ENCODE measurements around the gene SYS1.

Gene SYS1

GRCh38 chr20:45342855-45343531, 20.0 kb upstream of the SYS1 start:
- no peak for DNase-seq (ENCODE audit: low read depth in 1 of 2, low spot score in 1 of 2)
- H3K4me3 ChIP-seq (replicated peaks; ENCODE audit: insufficient read depth, low read length), result no peak overlapping the region
- no peak overlapping the region for H3K27ac ChIP-seq (replicated peaks)

GRCh38 chr20:45343532-45344167, 19.3 kb upstream of the SYS1 start:
- Histone ChIP-seq H3K27ac (replicated peaks) (no peak overlapping the region), H3K4me3 (replicated peaks; ENCODE audit: insufficient read depth, low read length) (no peak overlapping the region), H3K27me3 (ENCODE audit: insufficient read depth, poor library complexity, severe bottlenecking) (peaks cover 7% of the 10 kb centered on the region)
- DNase-seq (ENCODE audit: low read depth in 1 of 2, low spot score in 1 of 2), result no peak
- TF ChIP-seq GABPA (IDR thresholded peaks at IDR 0.05; ENCODE audit: low read depth) (no peak), CTCF (IDR thresholded peaks at IDR 0.05; ENCODE audit: insufficient read depth, low read length) (no peak), POLR2AphosphoS5 (IDR thresholded peaks at IDR 0.05; ENCODE audit: low read depth) (no peak), REST (IDR thresholded peaks at IDR 0.05; ENCODE audit: insufficient replicate concordance, low read depth) (no peak), SPI1 (IDR thresholded peaks at IDR 0.05; ENCODE audit: borderline replicate concordance, low read depth) (no peak)

More at GRCh38 chr20:45342855-45343531, 20.0 kb upstream of the SYS1 start:
- H3K27me3 ChIP-seq (ENCODE audit: insufficient read depth, poor library complexity, severe bottlenecking), result peaks cover 5% of the 10 kb centered on the region
- TF ChIP-seq REST (IDR thresholded peaks at IDR 0.05; ENCODE audit: insufficient replicate concordance, low read depth), result no peak
- TF ChIP-seq GABPA (IDR thresholded peaks at IDR 0.05; ENCODE audit: low read depth), result no peak
- TF ChIP-seq POLR2AphosphoS5 (IDR thresholded peaks at IDR 0.05; ENCODE audit: low read depth), result no peak

- H3K27ac ChIP-seq (replicated peaks), result no peak overlapping the region
- DNase-seq (ENCODE audit: low read depth in 1 of 2, low spot score in 1 of 2), result peak in 1 of 2 experiments; percentile 30
Measured at GRCh38 chr20:45344168-45344860, 18.6 kb upstream of the SYS1 start.

More at GRCh38 chr20:45344168-45344860, 18.6 kb upstream of the SYS1 start:
- TF ChIP-seq CTCF (IDR thresholded peaks at IDR 0.05; ENCODE audit: insufficient read depth, low read length), result no peak
- no peak for TF ChIP-seq GABPA (IDR thresholded peaks at IDR 0.05; ENCODE audit: low read depth)
- no peak for TF ChIP-seq REST (IDR thresholded peaks at IDR 0.05; ENCODE audit: insufficient replicate concordance, low read depth)
- TF ChIP-seq POLR2AphosphoS5 (IDR thresholded peaks at IDR 0.05; ENCODE audit: low read depth), result no peak
- TF ChIP-seq SPI1 (IDR thresholded peaks at IDR 0.05; ENCODE audit: borderline replicate concordance, low read depth), result no peak
- Histone ChIP-seq H3K4me3 (replicated peaks; ENCODE audit: insufficient read depth, low read length) (no peak overlapping the region), H3K27me3 (ENCODE audit: insufficient read depth, poor library complexity, severe bottlenecking) (peaks cover 10% of the 10 kb centered on the region)
